OCI-LY1 (cell line): Measurements from ENCODE around the gene KCNT1.

Experiments used
- H2AFZ ChIP-seq: fragments of 200-600 bp; sonication (generic), shearing (Covaris generic); 2 replicates; pipeline ENCODE4 v1.6.0; 2014; ENCODE audit warnings: antibody characterized with exemption, mild to moderate bottlenecking, low read length
- H3F3A ChIP-seq: fragments of 200-600 bp; sonication (generic), shearing (Covaris generic); 2 replicates; pipeline ENCODE4 v1.6.0; 2014; ENCODE audit warnings: mild to moderate bottlenecking, antibody characterized with exemption, low read length, moderate library complexity; ENCODE audit not compliant: insufficient read depth
- H3K27ac ChIP-seq: fragments of 200-600 bp; sonication (generic); 2 replicates; pipeline ENCODE4 v1.5.1; 2014; ENCODE audit warnings: low read length, mixed run types, mild to moderate bottlenecking, low read depth; ENCODE audit not compliant: poor library complexity, severe bottlenecking
- H3K27me3 ChIP-seq: fragments of 200-600 bp; sonication (generic); 2 replicates; pipeline ENCODE4 v1.6.0; 2014; ENCODE audit warnings: antibody characterized with exemption, mild to moderate bottlenecking, low read length, moderate library complexity; ENCODE audit not compliant: insufficient read depth
- H3K36me3 ChIP-seq: fragments of 200-600 bp; sonication (generic); 2 replicates; pipeline ENCODE4 v1.6.1; 2014; ENCODE audit warnings: mild to moderate bottlenecking, antibody characterized with exemption, low read length, moderate library complexity, mixed read lengths; ENCODE audit not compliant: insufficient read depth
- H3K4me1 ChIP-seq: fragments of 200-600 bp; sonication (generic); 2 replicates; pipeline ENCODE4 v1.5.1; 2014; ENCODE audit warnings: mild to moderate bottlenecking, low read length, moderate library complexity; ENCODE audit not compliant: insufficient read depth, severe bottlenecking
- H3K4me2 ChIP-seq: fragments of 200-600 bp; sonication (generic), shearing (Covaris generic); 2 replicates; pipeline ENCODE4 v1.6.1; 2014; ENCODE audit warnings: low read length
- H3K4me3 ChIP-seq: fragments of 200-600 bp; sonication (generic); 2 replicates; pipeline ENCODE4 v1.5.1; 2014; ENCODE audit warnings: low read length, low read depth, mild to moderate bottlenecking, mixed read lengths; ENCODE audit not compliant: poor library complexity, severe bottlenecking
- H3K79me2 ChIP-seq: fragments of 200-600 bp; shearing (Covaris generic); 2 replicates; pipeline ENCODE4 v1.6.1; 2016; ENCODE audit warnings: mixed run types, low read length, mixed read lengths; ENCODE audit not compliant: insufficient read depth
- H3K9ac ChIP-seq: fragments of 200-600 bp; sonication (generic), shearing (Covaris generic); 2 replicates; pipeline ENCODE4 v1.6.1; 2014; ENCODE audit warnings: mild to moderate bottlenecking, low read length, mixed read lengths
- H3K9me2 ChIP-seq: fragments of 200-600 bp; sonication (generic), shearing (Covaris generic); 2 replicates; pipeline ENCODE4 v1.6.1; 2014; ENCODE audit warnings: low read depth, mild to moderate bottlenecking, low read length, mixed read lengths
- H3K9me3 ChIP-seq: fragments of 200-600 bp; shearing (Covaris generic); 2 replicates; pipeline ENCODE4 v1.6.1; 2014; ENCODE audit warnings: low read length, mixed read lengths
- H4K20me1 ChIP-seq: fragments of 200-600 bp; sonication (generic), shearing (Covaris generic); 2 replicates; pipeline ENCODE4 v1.6.0; 2016; ENCODE audit warnings: mild to moderate bottlenecking, low read length; ENCODE audit not compliant: insufficient read depth
- CTCF ChIP-seq: fragments of 200-600 bp; sonication (generic), shearing (Covaris generic); IDR thresholded peaks from 2 replicates; pipeline ENCODE4 v1.5.1; 2017; ENCODE audit warnings: mild to moderate bottlenecking, antibody characterized with exemption, low read length, moderate library complexity, mixed read lengths
- EZH2 ChIP-seq: fragments of 200-600 bp; sonication (generic), shearing (Covaris generic); IDR thresholded peaks from 2 replicates; pipeline ENCODE4 v1.8.0; 2017; ENCODE audit warnings: borderline replicate concordance, mixed run types, mild to moderate bottlenecking, antibody characterized with exemption, low read length, moderate library complexity, mixed read lengths

Gene KCNT1

GRCh38 chr9:135760465-135760864, 58.5 kb downstream of the KCNT1 start:
- Histone ChIP-seq H4K20me1 (no peaks in the 10 kb centered on the region), H3F3A (no peaks in the 10 kb centered on the region), H3K4me1 (no peaks in the 10 kb centered on the region), H3K9me3 (no peaks in the 10 kb centered on the region), H3K79me2 (no peaks in the 10 kb centered on the region), H3K4me2 (no peak overlapping the region), H3K36me3 (no peaks in the 10 kb centered on the region), H3K27ac (no peak overlapping the region), H3K4me3 (no peak overlapping the region), H3K27me3 (peaks cover 6% of the 10 kb centered on the region; the same call in 1 of the 2 replicates), H3K9ac (no peak overlapping the region), H2AFZ (no peak overlapping the region), H3K9me2 (no peaks in the 10 kb centered on the region)
- TF ChIP-seq CTCF (no peak), EZH2 (no peak)

GRCh38 chr9:135761150-135761844, 59.3 kb downstream of the KCNT1 start:
- Histone ChIP-seq H3K9ac (no peak overlapping the region), H3K4me2 (no peak overlapping the region), H4K20me1 (no peaks in the 10 kb centered on the region), H3K9me2 (no peaks in the 10 kb centered on the region), H3K4me1 (no peaks in the 10 kb centered on the region), H3K36me3 (no peaks in the 10 kb centered on the region), H3K27ac (no peak overlapping the region), H2AFZ (no peak overlapping the region), H3K79me2 (no peaks in the 10 kb centered on the region), H3K9me3 (no peaks in the 10 kb centered on the region), H3F3A (no peaks in the 10 kb centered on the region), H3K4me3 (no peak overlapping the region), H3K27me3 (0 out of 2 replicates have a peak, but pooled peaks cover 3% of the 10 kb centered on the region)
- no peak for TF ChIP-seq EZH2
- TF ChIP-seq CTCF: no peak

GRCh38 chr9:135761845-135762168, 59.8 kb downstream of the KCNT1 start:
- Histone ChIP-seq H3K9me3 (no peaks in the 10 kb centered on the region), H3K9me2 (no peaks in the 10 kb centered on the region), H3K4me2 (no peak overlapping the region), H3K79me2 (no peaks in the 10 kb centered on the region), H3K36me3 (no peaks in the 10 kb centered on the region), H3K27ac (no peak overlapping the region), H2AFZ (no peak overlapping the region), H3K4me1 (no peaks in the 10 kb centered on the region), H3F3A (no peaks in the 10 kb centered on the region), H4K20me1 (no peaks in the 10 kb centered on the region), H3K9ac (no peak overlapping the region), H3K27me3 (0 out of 2 replicates have a peak, but pooled peaks cover 3% of the 10 kb centered on the region), H3K4me3 (no peak overlapping the region)
- no peak for TF ChIP-seq EZH2
- TF ChIP-seq CTCF: no peak
